Epithelial cell of proximal tubule (primary cell): ENCODE results near the gene LRRC28. TPM values are rescaled to one million over a fixed set of nuclear protein-coding genes. Genes with fewer than 3 reads are reported as not detected.
"Not testable (repeated sequence)": the region's sequence is repeated elsewhere in the genome, so short reads cannot be mapped to it uniquely, and the experiment has no call there.

Source experiments
- DNase-seq: peaks from one replicate; pipeline ENCODE4 v3.0.0-alpha.2; 2011; ENCODE audit warnings: low read depth
- H3K4me3 ChIP-seq: 2 replicates; pipeline ENCODE4 v1.5.1; 2011; ENCODE audit warnings: low read depth, mild to moderate bottlenecking, low read length
- CTCF ChIP-seq: conservative IDR thresholded peaks from 2 replicates; pipeline ENCODE4 v1.5.1; 2012; ENCODE audit warnings: low read depth, mild to moderate bottlenecking, low read length
- total RNA-seq: library from RNA; depleted of rRNA; stranded (reverse); fragments of >200 nt; gene quantifications from 2 replicates; pipeline ENCODE4 v1.2.3, GENCODE V29; 2015

Gene LRRC28
- total RNA-seq, 1 donor from 2014 or later = 15.0 TPM

GRCh38 chr15:99393641-99394040 is 142.4 kb downstream of the LRRC28 start:
- DNase-seq = no peak
- H3K4me3 ChIP-seq = no peak overlapping the region
- TF ChIP-seq CTCF = no peak

- H3K4me3 ChIP-seq = no peak overlapping the region
- TF ChIP-seq CTCF = no peak
- DNase-seq = no peak
These were observed 145.1 kb downstream of the LRRC28 start for GRCh38 chr15:99396375-99396774.

GRCh38 chr15:99399061-99399460 is 147.8 kb downstream of the LRRC28 start:
- DNase-seq = no peak
- no peak overlapping the region for H3K4me3 ChIP-seq
- no peak for TF ChIP-seq CTCF

GRCh38 chr15:99399618-99400017 is 148.3 kb downstream of the LRRC28 start:
- no peak for DNase-seq
- TF ChIP-seq CTCF = no peak
- no peak overlapping the region for H3K4me3 ChIP-seq

- not testable (repeated sequence) for H3K4me3 ChIP-seq, DNase-seq
These were observed 149.9 kb downstream of the LRRC28 start for GRCh38 chr15:99401216-99401615.

GRCh38 chr15:99402014-99402729 is 150.9 kb downstream of the LRRC28 start:
- H3K4me3 ChIP-seq = no peak overlapping the region
- DNase-seq = no peak
- TF ChIP-seq CTCF = no peak

GRCh38 chr15:99403597-99403996 is 152.3 kb downstream of the LRRC28 start:
- no peak for TF ChIP-seq CTCF
- no peak for DNase-seq
- no peak overlapping the region for H3K4me3 ChIP-seq
